PC-9 (cell line): ENCODE results near the gene JADE3. TPM values are rescaled to one million over a fixed set of nuclear protein-coding genes. Genes with fewer than 3 reads are reported as not detected.
A peak's percentile ranks its signal among the peaks of the same experiment; 100 is the strongest.

Experiments used
- BruUV-seq: library from RNA; stranded (reverse); fragments of 400-500 nt; replicated peaks from 2 replicates; lab custom pipeline; 2021; lab: Mats Ljungman, UMichigan
- CTCF ChIA-PET: fragments of 300-600 bp; sonication (Branson Sonifier 250); formaldehyde crosslinking; loops from one replicate; lab custom pipeline; 2022; ENCODE audit warnings: antibody characterized with exemption; lab: Charles Lee
- POLR2A ChIA-PET: fragments of 300-600 bp; sonication (Branson Sonifier 250); formaldehyde crosslinking; loops from one replicate; lab custom pipeline; 2022; ENCODE audit warnings: antibody characterized with exemption; ENCODE audit not compliant: unreplicated experiment; lab: Charles Lee
- DNase-seq, 2 experiments: peaks; one replicate each; pipeline versions ENCODE4 v3.0.0 to v3.0.0-alpha.2; 2015 to 2022; ENCODE audit warnings: mixed read lengths in 1 of 2
- H2AFZ ChIP-seq: fragments of 200-600 bp; sonication (generic); 2 replicates; pipeline ENCODE4 v1.8.1; 2017; ENCODE audit warnings: antibody characterized with exemption
- H3F3A ChIP-seq: fragments of 200-600 bp; sonication (generic); 2 replicates; pipeline ENCODE4 v1.8.1; 2017; ENCODE audit warnings: antibody characterized with exemption, mild to moderate bottlenecking, low read depth; ENCODE audit not compliant: insufficient read depth
- H3K27ac ChIP-seq: fragments of 200-600 bp; sonication (generic); 2 replicates; pipeline ENCODE4 v1.6.1; 2016; ENCODE audit warnings: mixed run types
- H3K27me3 ChIP-seq: fragments of 200-600 bp; sonication (generic); 2 replicates; pipeline ENCODE4 v1.6.1; 2016; ENCODE audit warnings: low read depth, mixed run types; ENCODE audit not compliant: insufficient read depth
- H3K36me3 ChIP-seq: fragments of 200-600 bp; sonication (generic); 2 replicates; pipeline ENCODE4 v1.6.1; 2016; ENCODE audit warnings: low read depth, mixed run types
- H3K4me1 ChIP-seq: fragments of 200-600 bp; sonication (generic); replicated peaks from 2 replicates; pipeline ENCODE4 v1.6.1; 2016; ENCODE audit warnings: mixed run types; ENCODE audit not compliant: insufficient read depth
- H3K4me2 ChIP-seq: fragments of 200-600 bp; sonication (generic); 2 replicates; pipeline ENCODE4 v1.6.1; 2017; ENCODE audit warnings: mixed run types
- H3K4me3 ChIP-seq: fragments of 200-600 bp; sonication (generic); 2 replicates; pipeline ENCODE4 v1.6.1; 2016; ENCODE audit warnings: mixed run types
- H3K79me2 ChIP-seq: fragments of 200-600 bp; sonication (generic); 2 replicates; pipeline ENCODE4 v1.6.1; 2017; ENCODE audit warnings: low read depth, mixed run types
- H3K9me2 ChIP-seq: fragments of 200-600 bp; sonication (generic); 2 replicates; pipeline ENCODE4 v1.8.1; 2017; ENCODE audit warnings: mild to moderate bottlenecking; ENCODE audit not compliant: insufficient read depth
- H3K9me3 ChIP-seq: fragments of 200-600 bp; sonication (generic); 2 replicates; pipeline ENCODE4 v1.8.1; 2016; ENCODE audit warnings: low read depth; ENCODE audit not compliant: insufficient read depth
- H4K20me1 ChIP-seq: fragments of 200-600 bp; sonication (generic); 2 replicates; pipeline ENCODE4 v1.8.1; 2017; ENCODE audit not compliant: insufficient read depth
- CTCF ChIP-seq: fragments of 200-600 bp; sonication (generic); conservative IDR thresholded peaks from 2 replicates; pipeline ENCODE4 v1.6.1; 2017; ENCODE audit warnings: mixed run types, antibody characterized with exemption, mild to moderate bottlenecking, moderate library complexity
- EZH2 ChIP-seq: fragments of 200-600 bp; sonication (generic); IDR thresholded peaks from 2 replicates; pipeline ENCODE4 v1.8.0; 2017; ENCODE audit warnings: antibody characterized with exemption, low read depth
- intact Hi-C: fragments of 100-400 bp; cut with micrococcal nuclease; formaldehyde crosslinking; loops from one replicate; pipeline ENCODE4 v1.10.0; 2022; ENCODE audit not compliant: unreplicated experiment
- total RNA-seq: library from RNA; stranded (reverse); gene quantifications from 2 replicates; pipeline ENCODE4 v1.2.3, GENCODE V29; 2021

JADE3 gene
- total RNA-seq, 1 experiment from 2014 or later: 10.9 TPM

DNA sequence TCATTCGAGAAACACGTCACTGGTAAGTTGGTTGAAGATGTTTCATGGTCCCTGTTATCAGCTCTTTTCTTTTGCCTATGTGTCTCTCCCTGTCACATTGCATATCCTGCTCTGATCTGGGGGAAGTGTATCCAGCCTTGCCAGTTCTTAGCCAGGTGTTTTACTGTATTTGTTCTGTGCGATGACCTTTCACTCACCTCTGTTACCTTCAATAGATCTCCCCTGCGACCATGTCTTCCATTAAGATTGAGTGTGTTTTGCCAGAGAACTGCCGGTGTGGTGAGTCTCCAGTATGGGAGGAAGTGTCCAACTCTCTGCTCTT lies 168.7 kb downstream of the JADE3 start:
- intact Hi-C loops: no loop called here
- no TSS peak for BruUV-seq
- Histone ChIP-seq H3K79me2 (no peaks in the 10 kb centered on the region), H3K27me3 (no peaks in the 10 kb centered on the region), H3K9me3 (no peaks in the 10 kb centered on the region), H3K9me2 (no peaks in the 10 kb centered on the region), H3K4me1 (no peaks in the 10 kb centered on the region), H3F3A (no peaks in the 10 kb centered on the region), H4K20me1 (no peaks in the 10 kb centered on the region), H2AFZ (no peak overlapping the region), H3K27ac (no peak overlapping the region), H3K4me3 (no peak overlapping the region), H3K4me2 (no peak overlapping the region), H3K36me3 (no peaks in the 10 kb centered on the region)
- CTCF ChIA-PET: no interaction called here
- POLR2A ChIA-PET: no interaction called here
- TF ChIP-seq CTCF (no peak), EZH2 (no peak)
- DNase-seq: no peak

GRCh38 chrX:47091149-47091775 lies 179.0 kb downstream of the JADE3 start:
- TF ChIP-seq EZH2 (no peak), CTCF (no peak)
- ChIA-PET POLR2A (no interaction called here), CTCF (no interaction called here)
- H4K20me1 ChIP-seq: no peaks in the 10 kb centered on the region
- no peaks in the 10 kb centered on the region for H3K9me3 ChIP-seq
- H3K9me2 ChIP-seq: no peaks in the 10 kb centered on the region
- H3K4me1 ChIP-seq: no peaks in the 10 kb centered on the region
- no peak overlapping the region for H2AFZ ChIP-seq
- no peaks in the 10 kb centered on the region for H3K79me2 ChIP-seq
- H3K36me3 ChIP-seq: no peaks in the 10 kb centered on the region
- no peak overlapping the region for H3K27ac ChIP-seq
- no TSS peak for BruUV-seq
- H3K4me2 ChIP-seq: no peak overlapping the region
- H3K4me3 ChIP-seq: no peak overlapping the region
- intact Hi-C loops: loop anchor here (5.0 kb wide), 1 partner anchor 189 kb away; no protein-coding TSS in a partner anchor
- H3F3A ChIP-seq: no peaks in the 10 kb centered on the region
- DNase-seq: no peak
- H3K27me3 ChIP-seq: no peaks in the 10 kb centered on the region

DNA sequence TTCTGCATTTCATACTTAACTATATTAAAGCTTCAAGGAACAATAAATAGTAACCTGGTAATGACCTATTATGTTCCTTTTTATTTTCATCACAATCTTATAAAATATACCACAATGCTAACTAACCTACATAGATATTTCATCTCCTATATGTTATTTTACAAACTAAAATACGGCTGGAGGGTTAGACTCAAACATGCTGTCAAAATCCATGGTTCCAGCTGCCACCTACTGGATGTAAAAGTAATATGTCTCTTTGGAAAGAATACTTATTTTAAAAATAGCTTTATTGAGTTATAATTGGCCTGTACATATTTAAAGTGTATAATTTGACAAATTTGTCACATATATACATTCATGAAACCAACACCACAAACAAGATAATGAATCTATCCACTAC lies 181.0 kb downstream of the JADE3 start:
- H3K4me1 ChIP-seq: no peaks in the 10 kb centered on the region
- BruUV-seq: no TSS peak
- intact Hi-C loops: loop anchor here (5.0 kb wide), 1 partner anchor 191 kb away; no protein-coding TSS in a partner anchor
- POLR2A ChIA-PET: interaction anchor here (0.6 kb wide), 1 partner anchor 255 kb away, joined by 9 read pairs; no protein-coding TSS in a partner anchor
- CTCF ChIA-PET: no interaction called here
- H3K9me3 ChIP-seq: no peaks in the 10 kb centered on the region
- H3K36me3 ChIP-seq: no peaks in the 10 kb centered on the region
- H3K27me3 ChIP-seq: no peaks in the 10 kb centered on the region
- H3K79me2 ChIP-seq: no peaks in the 10 kb centered on the region
- no peak overlapping the region for H3K4me3 ChIP-seq
- no peaks in the 10 kb centered on the region for H4K20me1 ChIP-seq
- no peak overlapping the region for H3K4me2 ChIP-seq
- DNase-seq: no peak
- no peak overlapping the region for H3K27ac ChIP-seq
- H2AFZ ChIP-seq: no peak overlapping the region
- no peaks in the 10 kb centered on the region for H3K9me2 ChIP-seq
- TF ChIP-seq EZH2 (no peak), CTCF (peak; percentile 57)
- H3F3A ChIP-seq: no peaks in the 10 kb centered on the region
